OCI-LY3 (cell line): ENCODE results near the gene TBC1D1.

Experiments
- H2AFZ ChIP-seq: fragments of 200-600, 300-600 bp; shearing (Covaris generic); 2 replicates; pipeline ENCODE4 v1.6.0; 2014; ENCODE audit warnings: antibody characterized with exemption, low read depth, low read length
- H3K27ac ChIP-seq: fragments of 200-600, 300-600 bp; sonication (generic); 2 replicates; pipeline ENCODE4 v1.5.1; 2014; ENCODE audit warnings: mild to moderate bottlenecking, low read length, moderate library complexity, mixed read lengths
- H3K27me3 ChIP-seq: fragments of 200-600, 300-600 bp; sonication (generic); 2 replicates; pipeline ENCODE4 v1.6.1; 2014; ENCODE audit warnings: low read depth, low read length, mixed read lengths
- H3K36me3 ChIP-seq: fragments of 200-600, 300-600 bp; sonication (generic); replicated peaks from 2 replicates; pipeline ENCODE3; 2014; ENCODE audit warnings: low read depth, low read length, mixed read lengths
- H3K4me1 ChIP-seq: fragments of 300-600, 200-600 bp; sonication (generic); 2 replicates; pipeline ENCODE4 v1.6.1; 2014; ENCODE audit warnings: low read length, mixed read lengths
- H3K4me2 ChIP-seq: fragments of 200-600, 300-600 bp; sonication (generic); 2 replicates; pipeline ENCODE4 v1.6.1; 2014; ENCODE audit warnings: low read length, mixed read lengths
- H3K4me3 ChIP-seq: fragments of 300-600, 200-600 bp; sonication (generic); 2 replicates; pipeline ENCODE4 v1.5.1; 2014; ENCODE audit warnings: antibody characterized with exemption, mild to moderate bottlenecking, low read length, moderate library complexity
- H3K79me2 ChIP-seq: fragments of 300-600, 200-600 bp; shearing (Covaris generic); 2 replicates; pipeline ENCODE4 v1.6.1; 2014; ENCODE audit warnings: mild to moderate bottlenecking, low read length, mixed read lengths
- H3K9ac ChIP-seq: fragments of 300-600, 200-600 bp; shearing (Covaris generic); 2 replicates; pipeline ENCODE4 v1.6.0; 2014; ENCODE audit warnings: mild to moderate bottlenecking, low read length, moderate library complexity
- H3K9me3 ChIP-seq: fragments of 200-600, 300-600 bp; shearing (Covaris generic); 2 replicates; pipeline ENCODE4 v1.6.1; 2014; ENCODE audit warnings: low read length, mixed read lengths; ENCODE audit not compliant: insufficient read depth
- H4K20me1 ChIP-seq: fragments of 200-600, 300-600 bp; sonication (generic); 2 replicates; pipeline ENCODE4 v1.6.1; 2016; ENCODE audit warnings: low read length, mixed read lengths; ENCODE audit not compliant: insufficient read depth
- CTCF ChIP-seq: fragments of 200-600, 300-600 bp; sonication (generic); IDR thresholded peaks from 2 replicates; pipeline ENCODE4 v1.5.1; 2014; ENCODE audit warnings: antibody characterized with exemption, low read length, low read depth
- EZH2phosphoT487 ChIP-seq: fragments of 200-600 bp; shearing (Covaris generic); IDR thresholded peaks from 2 replicates; pipeline ENCODE4 v1.6.1; 2018; ENCODE audit warnings: antibody characterized with exemption, mixed run types, low read depth

The TBC1D1 gene

GRCh38 chr4:37988670-37989069 is 97.8 kb downstream of the TBC1D1 start:
- Histone ChIP-seq H3K27me3 (no peaks in the 10 kb centered on the region), H3K4me3 (no peak overlapping the region), H2AFZ (no peak overlapping the region), H3K36me3 (no peaks in the 10 kb centered on the region), H3K79me2 (peaks cover 17% of the 10 kb centered on the region), H3K9me3 (peaks cover 3% of the 10 kb centered on the region; the same call in 1 of the 2 replicates), H4K20me1 (peaks cover 16% of the 10 kb centered on the region), H3K4me2 (no peak overlapping the region), H3K4me1 (no peaks in the 10 kb centered on the region), H3K27ac (no peak overlapping the region), H3K9ac (no peak overlapping the region)
- TF ChIP-seq CTCF: no peak
- no peak for TF ChIP-seq EZH2phosphoT487

GRCh38 chr4:37989398-37990260 is 98.7 kb downstream of the TBC1D1 start:
- H3K4me2 ChIP-seq: no peak overlapping the region
- peaks cover 3% of the 10 kb centered on the region; the same call in 1 of the 2 replicates for H3K9me3 ChIP-seq

DNA sequence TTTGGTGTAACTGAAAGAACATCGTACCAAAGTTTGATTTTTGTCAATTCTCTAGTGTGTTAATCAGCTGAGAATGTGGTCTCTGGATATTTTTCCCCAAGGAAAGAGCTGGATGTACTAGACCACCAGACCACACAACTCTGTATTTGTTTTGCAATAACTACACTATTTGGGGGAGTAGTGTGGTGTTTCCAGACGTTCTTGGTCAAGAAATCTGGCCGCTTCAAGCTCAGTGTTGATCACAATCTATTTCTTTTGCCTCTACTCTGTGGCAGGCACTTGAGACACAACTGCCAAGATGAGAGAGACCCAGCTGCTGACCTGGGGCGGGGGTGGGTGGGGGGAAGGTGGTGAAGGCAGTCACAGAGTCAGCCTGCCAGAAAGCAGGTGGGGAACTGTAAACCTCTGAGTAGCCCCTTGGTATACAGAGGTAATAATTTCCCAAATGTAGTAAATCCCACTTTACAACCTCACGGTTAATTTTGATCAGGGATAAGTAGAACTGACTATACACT is 99.9 kb downstream of the TBC1D1 start:
- Histone ChIP-seq H3K4me1 (peaks cover 12% of the 10 kb centered on the region; the same call in 1 of the 2 replicates), H3K27ac (no peak overlapping the region), H3K36me3 (no peaks in the 10 kb centered on the region), H3K79me2 (peaks cover 10% of the 10 kb centered on the region; the same call in 1 of the 2 replicates), H3K9ac (no peak overlapping the region), H3K4me3 (no peak overlapping the region), H3K4me2 (no peak overlapping the region), H3K27me3 (no peaks in the 10 kb centered on the region), H4K20me1 (peaks cover 18% of the 10 kb centered on the region), H3K9me3 (peaks cover 3% of the 10 kb centered on the region; the same call in 1 of the 2 replicates), H2AFZ (no peak overlapping the region)
- TF ChIP-seq EZH2phosphoT487 (no peak), CTCF (no peak)

More at GRCh38 chr4:37989398-37990260, 98.7 kb downstream of the TBC1D1 start:
- TF ChIP-seq EZH2phosphoT487 (no peak), CTCF (no peak)
- no peak overlapping the region for H3K4me3 ChIP-seq
- H2AFZ ChIP-seq: no peak overlapping the region
- 0 out of 2 replicates have a peak, but pooled peaks cover 11% of the 10 kb centered on the region for H3K79me2 ChIP-seq
- peaks cover 12% of the 10 kb centered on the region for H4K20me1 ChIP-seq
- no peaks in the 10 kb centered on the region for H3K36me3 ChIP-seq
- H3K27me3 ChIP-seq: no peaks in the 10 kb centered on the region
- H3K4me1 ChIP-seq: peaks cover 4% of the 10 kb centered on the region; the same call in 1 of the 2 replicates
- H3K9ac ChIP-seq: no peak overlapping the region
- no peak overlapping the region for H3K27ac ChIP-seq
